Panc1 (cell line): ENCODE data around the gene UQCC5. TPM values are rescaled to one million over a fixed set of nuclear protein-coding genes. Genes with fewer than 3 reads are reported as not detected.

ENCODE experiments used
- ATAC-seq: fragments of 200-7000 bp; cut with Tn5 transposase; 2 replicates; pipeline ENCODE4 v1.9.1; 2020; ENCODE audit warnings: mild to moderate bottlenecking, moderate library complexity
- BruUV-seq: library from RNA; stranded (reverse); fragments of 400-500 nt; replicated peaks from 2 replicates; lab custom pipeline; 2021; lab: Mats Ljungman, UMichigan
- CTCF ChIA-PET: fragments of 300-600 bp; sonication (Branson Sonifier 250); formaldehyde crosslinking; loops from one replicate; lab custom pipeline; 2022; ENCODE audit warnings: antibody characterized with exemption; lab: Charles Lee
- POLR2A ChIA-PET: fragments of 300-600 bp; sonication (Branson Sonifier 250); formaldehyde crosslinking; loops from one replicate; lab custom pipeline; 2022; ENCODE audit warnings: antibody characterized with exemption; lab: Charles Lee
- DNase-seq: peaks from one replicate; pipeline ENCODE4 v3.0.0-alpha.2; 2010; ENCODE audit warnings: low read depth, low spot score
- H3K27ac ChIP-seq: 2 replicates; pipeline ENCODE4 v1.5.1; 2011; ENCODE audit warnings: mild to moderate bottlenecking, low read length, inconsistent platforms
- H3K27me3 ChIP-seq: fragments of 200-500 bp; sonication (Bioruptor generic); 2 replicates; pipeline ENCODE4 v1.6.0; 2014; ENCODE audit warnings: low read length, inconsistent platforms; ENCODE audit not compliant: control insufficient read depth, insufficient read depth
- H3K36me3 ChIP-seq: fragments of 200-500 bp; sonication (Bioruptor generic); 2 replicates; pipeline ENCODE4 v1.5.1; 2014; ENCODE audit warnings: inconsistent platforms, mild to moderate bottlenecking, low read length, moderate library complexity; ENCODE audit not compliant: control insufficient read depth, insufficient read depth
- H3K4me1 ChIP-seq: 2 replicates; pipeline ENCODE4 v1.5.1; 2011; ENCODE audit warnings: inconsistent platforms, mild to moderate bottlenecking, low read length, moderate library complexity; ENCODE audit not compliant: control insufficient read depth, insufficient read depth
- H3K4me3 ChIP-seq, 2 experiments: 2 replicates each; pipeline ENCODE4 v1.5.1; 2011 to 2012; ENCODE audit warnings: low read depth in 2 of 2, low read length in 2 of 2, mild to moderate bottlenecking in 2 of 2, inconsistent platforms in 1 of 2, moderate library complexity in 1 of 2
- H3K9me3 ChIP-seq: fragments of 200-500 bp; sonication (Bioruptor generic); 2 replicates; pipeline ENCODE4 v1.5.1; 2014; ENCODE audit warnings: low read depth, mild to moderate bottlenecking, inconsistent platforms, low read length, moderate library complexity; ENCODE audit not compliant: control insufficient read depth, insufficient read depth
- POLR2AphosphoS5 ChIP-seq: IDR thresholded peaks from 2 replicates; pipeline ENCODE4 v1.6.1; 2012; ENCODE audit warnings: mild to moderate bottlenecking, low read depth, low read length, moderate library complexity
- SIN3A ChIP-seq: IDR thresholded peaks from 2 replicates; pipeline ENCODE4 v1.6.1; 2012; ENCODE audit warnings: low read depth, mild to moderate bottlenecking, low read length, moderate library complexity, borderline replicate concordance; ENCODE audit not compliant: insufficient read depth
- TCF7L2 ChIP-seq: IDR thresholded peaks from 2 replicates; pipeline ENCODE4 v1.6.1; 2011; ENCODE audit warnings: mild to moderate bottlenecking, low read depth, low read length, inconsistent platforms
- in situ Hi-C: cut with HindIII; loops from 2 replicates; pipeline ENCODE4 v1.10.0; 2016; ENCODE audit warnings: low sequenced_read_pairs, low pct_unique_long_range_greater_than_20kb
- intact Hi-C: fragments of 100-400 bp; cut with micrococcal nuclease; formaldehyde crosslinking; loops from one replicate; pipeline ENCODE4 v1.10.0; 2022; ENCODE audit not compliant: unreplicated experiment
- total RNA-seq: library from RNA; stranded (reverse); gene quantifications from one replicate; pipeline ENCODE4 v1.2.1, GENCODE V29; 2021; ENCODE audit not compliant: unreplicated experiment
- TF ChIP-seq, protein P1 (sequence below), 2 experiments: IDR thresholded peaks; 2 replicates each; pipeline ENCODE4 v1.6.1; 2011 to 2012; ENCODE audit warnings: low read depth in 2 of 2, control low read depth in 1 of 2, low read length in 1 of 2, mild to moderate bottlenecking in 1 of 2, moderate library complexity in 1 of 2; ENCODE audit not compliant: insufficient read depth in 1 of 2
- TF ChIP-seq, protein P2 (sequence below): fragments of 450-650 bp; IDR thresholded peaks from 2 replicates; pipeline ENCODE4 v1.5.1; 2017; ENCODE audit warnings: mild to moderate bottlenecking

Gene UQCC5
- total RNA-seq, 1 experiment from 2014 or later: 27.3 TPM

DNA sequence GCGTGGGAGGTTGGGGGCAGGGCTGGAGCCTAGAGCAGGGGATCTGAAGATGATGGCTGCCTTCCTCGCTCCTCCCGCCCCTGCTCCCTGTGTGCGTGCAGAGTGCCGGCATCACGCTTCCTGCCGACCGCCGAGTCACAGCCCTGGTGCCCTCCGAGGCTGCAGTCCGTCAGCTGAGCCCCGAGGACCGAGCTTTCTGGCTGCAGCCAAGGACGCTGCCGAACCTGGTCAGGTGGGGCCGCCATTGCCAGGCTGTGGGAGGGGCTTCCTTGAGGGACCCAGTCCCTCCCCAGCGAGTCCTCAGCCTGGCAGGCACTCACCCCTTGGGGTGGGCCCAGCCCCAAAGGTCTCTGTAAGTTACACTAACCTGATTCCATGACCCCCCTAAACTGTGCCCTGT is 23.7 kb upstream of the UQCC5 start:
- Histone ChIP-seq H3K4me3 (no peak overlapping the region), H3K4me1 (no peaks in the 10 kb centered on the region), H3K9me3 (no peaks in the 10 kb centered on the region), H3K36me3 (no peaks in the 10 kb centered on the region), H3K27ac (no peak overlapping the region), H3K27me3 (no peaks in the 10 kb centered on the region)
- in situ Hi-C loops: no loop called here
- DNase-seq (no peak), ATAC-seq (no peak)
- intact Hi-C loops: no loop called here
- TF ChIP-seq TCF7L2 (no peak), SIN3A (no peak), POLR2AphosphoS5 (no peak)
- POLR2A ChIA-PET: no interaction called here
- BruUV-seq: no TSS peak
- CTCF ChIA-PET: no interaction called here

DNA sequence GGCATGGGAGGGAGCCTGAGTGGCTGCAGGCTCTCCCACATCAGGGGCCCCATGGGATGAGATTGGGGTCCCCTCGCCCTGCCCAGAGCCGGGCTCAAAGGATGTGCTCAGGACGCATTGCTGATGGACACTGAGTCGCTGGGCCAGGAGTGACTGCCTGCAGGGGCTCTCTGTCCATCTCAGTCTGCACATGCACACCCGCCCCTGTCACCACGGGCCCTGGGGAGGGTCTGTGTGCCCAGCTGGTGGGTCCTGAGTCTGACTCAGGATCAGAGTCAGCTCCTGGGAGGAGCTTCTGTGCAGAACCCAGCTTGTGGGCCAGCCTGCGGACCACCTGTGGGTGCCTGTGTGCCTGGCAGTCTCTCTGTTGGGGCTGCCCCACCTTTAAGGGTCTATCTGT is 23.1 kb upstream of the UQCC5 start:
- H3K4me1 ChIP-seq: no peaks in the 10 kb centered on the region
- H3K36me3 ChIP-seq: no peaks in the 10 kb centered on the region
- intact Hi-C loops: no loop called here
- no peak overlapping the region for H3K4me3 ChIP-seq
- ATAC-seq (no peak), DNase-seq (no peak)
- CTCF ChIA-PET: no interaction called here
- no TSS peak for BruUV-seq
- TF ChIP-seq POLR2AphosphoS5 (no peak), TCF7L2 (no peak), SIN3A (no peak)
- TF ChIP-seq, protein P1, sequence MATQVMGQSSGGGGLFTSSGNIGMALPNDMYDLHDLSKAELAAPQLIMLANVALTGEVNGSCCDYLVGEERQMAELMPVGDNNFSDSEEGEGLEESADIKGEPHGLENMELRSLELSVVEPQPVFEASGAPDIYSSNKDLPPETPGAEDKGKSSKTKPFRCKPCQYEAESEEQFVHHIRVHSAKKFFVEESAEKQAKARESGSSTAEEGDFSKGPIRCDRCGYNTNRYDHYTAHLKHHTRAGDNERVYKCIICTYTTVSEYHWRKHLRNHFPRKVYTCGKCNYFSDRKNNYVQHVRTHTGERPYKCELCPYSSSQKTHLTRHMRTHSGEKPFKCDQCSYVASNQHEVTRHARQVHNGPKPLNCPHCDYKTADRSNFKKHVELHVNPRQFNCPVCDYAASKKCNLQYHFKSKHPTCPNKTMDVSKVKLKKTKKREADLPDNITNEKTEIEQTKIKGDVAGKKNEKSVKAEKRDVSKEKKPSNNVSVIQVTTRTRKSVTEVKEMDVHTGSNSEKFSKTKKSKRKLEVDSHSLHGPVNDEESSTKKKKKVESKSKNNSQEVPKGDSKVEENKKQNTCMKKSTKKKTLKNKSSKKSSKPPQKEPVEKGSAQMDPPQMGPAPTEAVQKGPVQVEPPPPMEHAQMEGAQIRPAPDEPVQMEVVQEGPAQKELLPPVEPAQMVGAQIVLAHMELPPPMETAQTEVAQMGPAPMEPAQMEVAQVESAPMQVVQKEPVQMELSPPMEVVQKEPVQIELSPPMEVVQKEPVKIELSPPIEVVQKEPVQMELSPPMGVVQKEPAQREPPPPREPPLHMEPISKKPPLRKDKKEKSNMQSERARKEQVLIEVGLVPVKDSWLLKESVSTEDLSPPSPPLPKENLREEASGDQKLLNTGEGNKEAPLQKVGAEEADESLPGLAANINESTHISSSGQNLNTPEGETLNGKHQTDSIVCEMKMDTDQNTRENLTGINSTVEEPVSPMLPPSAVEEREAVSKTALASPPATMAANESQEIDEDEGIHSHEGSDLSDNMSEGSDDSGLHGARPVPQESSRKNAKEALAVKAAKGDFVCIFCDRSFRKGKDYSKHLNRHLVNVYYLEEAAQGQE (IDR thresholded peaks at IDR 0.05; ENCODE audit: insufficient read depth in 1 of 2, low read depth in 2 of 2, low read length in 1 of 2): no peak
- TF ChIP-seq, protein P2, sequence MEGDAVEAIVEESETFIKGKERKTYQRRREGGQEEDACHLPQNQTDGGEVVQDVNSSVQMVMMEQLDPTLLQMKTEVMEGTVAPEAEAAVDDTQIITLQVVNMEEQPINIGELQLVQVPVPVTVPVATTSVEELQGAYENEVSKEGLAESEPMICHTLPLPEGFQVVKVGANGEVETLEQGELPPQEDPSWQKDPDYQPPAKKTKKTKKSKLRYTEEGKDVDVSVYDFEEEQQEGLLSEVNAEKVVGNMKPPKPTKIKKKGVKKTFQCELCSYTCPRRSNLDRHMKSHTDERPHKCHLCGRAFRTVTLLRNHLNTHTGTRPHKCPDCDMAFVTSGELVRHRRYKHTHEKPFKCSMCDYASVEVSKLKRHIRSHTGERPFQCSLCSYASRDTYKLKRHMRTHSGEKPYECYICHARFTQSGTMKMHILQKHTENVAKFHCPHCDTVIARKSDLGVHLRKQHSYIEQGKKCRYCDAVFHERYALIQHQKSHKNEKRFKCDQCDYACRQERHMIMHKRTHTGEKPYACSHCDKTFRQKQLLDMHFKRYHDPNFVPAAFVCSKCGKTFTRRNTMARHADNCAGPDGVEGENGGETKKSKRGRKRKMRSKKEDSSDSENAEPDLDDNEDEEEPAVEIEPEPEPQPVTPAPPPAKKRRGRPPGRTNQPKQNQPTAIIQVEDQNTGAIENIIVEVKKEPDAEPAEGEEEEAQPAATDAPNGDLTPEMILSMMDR: no peak
- in situ Hi-C loops: no loop called here
- H3K27ac ChIP-seq: no peak overlapping the region
- no peaks in the 10 kb centered on the region for H3K27me3 ChIP-seq
- no peaks in the 10 kb centered on the region for H3K9me3 ChIP-seq
- POLR2A ChIA-PET: no interaction called here

DNA sequence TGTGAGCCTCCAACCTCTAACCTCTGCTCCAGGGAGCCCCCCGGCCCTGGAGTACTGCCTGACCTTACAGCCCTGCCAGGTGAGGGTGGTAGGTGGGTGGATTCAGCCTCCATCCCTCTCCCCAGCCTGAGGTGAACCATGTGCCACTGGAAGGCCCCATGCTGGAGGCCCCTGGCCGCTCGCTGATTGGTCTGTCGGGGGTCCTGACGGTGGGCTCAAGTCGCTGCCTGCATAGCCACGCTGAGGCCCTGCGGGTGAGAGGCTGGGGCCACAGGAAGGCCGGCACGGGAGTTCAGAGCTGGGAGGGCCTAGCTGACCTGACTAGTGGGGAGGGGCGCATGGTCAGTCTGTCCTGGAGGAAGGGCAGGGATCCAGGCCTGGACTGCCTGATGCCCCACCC is 21.8 kb upstream of the UQCC5 start:
- ChIA-PET POLR2A (no interaction called here), CTCF (no interaction called here)
- BruUV-seq: no TSS peak
- Histone ChIP-seq H3K4me1 (no peaks in the 10 kb centered on the region), H3K4me3 (no peak overlapping the region), H3K27ac (no peak overlapping the region), H3K36me3 (no peaks in the 10 kb centered on the region), H3K27me3 (no peaks in the 10 kb centered on the region), H3K9me3 (no peaks in the 10 kb centered on the region)
- ATAC-seq: no peak
- no peak for DNase-seq
- intact Hi-C loops (no loop called here), in situ Hi-C loops (no loop called here)
- no peak for TF ChIP-seq TCF7L2
- TF ChIP-seq, protein P2: no peak
- TF ChIP-seq, protein P1 (IDR thresholded peaks at IDR 0.05; ENCODE audit: insufficient read depth in 1 of 2, low read depth in 2 of 2, low read length in 1 of 2): no peak
- TF ChIP-seq SIN3A: no peak
- TF ChIP-seq POLR2AphosphoS5: no peak
